Activated naive CD8-positive, alpha-beta T cell treated with anti-CD3 and anti-CD28 coated beads, Interleukin-2, amount 50 U/mL, for 16 hours (primary cell): ENCODE measurements around the gene RAPGEF2.
"Not testable (repeated sequence)": the region's sequence is repeated elsewhere in the genome, so short reads cannot be mapped to it uniquely, and the experiment has no call there.

ENCODE experiments used
- DNase-seq: peaks from one replicate; pipeline ENCODE4 v3.0.0-alpha.2; 2020; ENCODE audit warnings: low read depth, low spot score

The RAPGEF2 gene

GRCh38 chr4:159097785-159098184 is 5.1 kb upstream of the RAPGEF2 start:
- DNase-seq: no peak

GRCh38 chr4:159098482-159099127 is 4.3 kb upstream of the RAPGEF2 start:
- no peak for DNase-seq

- no peak for DNase-seq
These were observed 774 bp upstream of the RAPGEF2 start for GRCh38 chr4:159101988-159102621.

DNA sequence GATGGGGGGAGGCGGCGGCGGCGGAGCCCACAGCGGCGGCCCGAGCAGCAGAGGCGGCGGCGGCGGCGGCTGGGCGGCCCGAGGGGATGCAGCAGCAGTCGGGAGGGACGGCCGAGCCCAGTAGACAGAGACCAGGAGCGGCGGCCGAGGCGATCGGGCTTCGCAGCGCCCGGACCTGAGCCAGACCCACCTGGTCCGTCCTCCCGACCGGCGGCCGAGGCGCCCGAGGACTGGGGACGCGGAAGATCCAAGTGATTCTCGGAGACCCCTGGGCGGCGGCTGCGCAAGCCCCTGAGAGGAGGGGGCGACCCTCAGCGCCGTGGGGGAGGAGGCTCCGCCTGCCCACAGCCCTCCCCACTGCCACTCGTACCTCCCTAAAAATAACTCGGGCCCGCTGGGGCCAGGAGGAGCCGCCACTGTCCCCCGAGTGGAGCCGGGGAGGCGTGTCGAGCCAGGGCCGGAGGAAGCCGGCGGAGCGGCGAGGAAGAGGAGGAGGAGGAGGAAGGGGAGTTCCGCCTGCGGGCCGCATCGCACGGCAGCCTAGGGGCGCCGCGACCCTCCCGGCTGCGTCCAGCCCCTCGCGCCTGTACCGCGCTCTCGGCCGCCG is 608 bp downstream of the RAPGEF2 start:
- no peak for DNase-seq

- DNase-seq: no peak
These were observed 2.0 kb downstream of the RAPGEF2 start for GRCh38 chr4:159104694-159105414.

DNA sequence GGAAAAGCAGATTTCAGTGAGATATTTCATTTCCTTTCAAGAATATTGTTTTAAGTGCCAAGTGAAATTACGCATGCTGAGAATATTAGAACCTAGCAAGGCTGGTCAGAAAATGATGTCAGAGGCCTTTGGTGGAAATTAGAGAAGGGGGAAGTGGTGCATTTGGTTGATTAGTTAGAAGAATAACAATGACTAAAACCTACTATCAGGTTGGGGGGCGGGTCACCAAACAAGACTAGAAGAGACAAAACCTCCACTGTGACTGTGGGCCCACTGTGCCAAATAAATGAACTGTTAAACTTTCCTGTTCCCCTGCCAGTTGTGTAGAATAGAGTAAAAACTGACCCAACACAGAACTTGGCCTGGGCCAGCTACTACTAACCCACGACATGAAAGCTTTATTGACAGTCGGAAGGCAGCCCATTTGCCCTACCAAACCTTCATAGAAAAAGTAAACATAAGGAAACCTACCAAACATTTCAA is 2.9 kb downstream of the RAPGEF2 start:
- no peak for DNase-seq

GRCh38 chr4:159106636-159107035 is 3.8 kb downstream of the RAPGEF2 start:
- DNase-seq: no peak

- DNase-seq: no peak
These were observed 4.5 kb downstream of the RAPGEF2 start for GRCh38 chr4:159107203-159107925.

DNA sequence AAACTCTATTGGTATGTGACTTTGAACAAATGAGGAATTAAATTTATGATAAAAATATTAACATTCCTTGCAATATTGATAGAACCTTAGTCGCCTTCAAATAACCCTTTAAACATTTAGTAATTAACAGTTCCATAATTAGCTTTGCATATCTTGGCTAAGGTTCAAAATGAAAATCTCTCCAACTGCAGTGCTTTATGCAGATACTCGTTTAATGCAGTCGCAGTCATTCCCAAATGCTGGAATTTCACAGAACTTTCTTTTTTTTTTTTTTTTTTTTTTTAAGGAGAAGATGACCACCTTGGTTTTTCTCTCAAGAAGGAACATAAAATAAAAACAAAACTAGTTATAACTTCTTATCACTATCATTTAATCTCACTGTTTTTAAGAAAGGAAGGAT is 5.2 kb downstream of the RAPGEF2 start:
- DNase-seq: no peak

DNA sequence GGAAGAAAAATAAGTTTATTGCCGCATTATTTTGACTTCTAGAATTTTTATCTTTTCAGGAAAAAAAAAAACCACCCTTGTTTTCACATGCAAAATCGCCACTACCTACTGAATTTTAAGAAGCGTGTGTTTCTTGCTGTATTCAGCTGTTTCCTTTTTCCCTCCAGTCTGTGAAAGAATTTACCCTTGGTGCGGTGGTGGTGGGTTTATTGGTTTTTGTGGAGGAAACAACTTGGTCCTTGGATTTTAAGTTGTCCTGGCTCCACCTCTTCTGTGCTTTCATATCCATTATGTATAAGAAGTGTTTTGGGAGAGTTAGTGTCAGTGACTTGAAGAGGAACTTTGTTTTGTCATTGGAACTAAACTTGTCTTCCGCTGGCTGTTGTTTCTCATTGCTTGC is 8.1 kb downstream of the RAPGEF2 start:
- DNase-seq: no peak

DNA sequence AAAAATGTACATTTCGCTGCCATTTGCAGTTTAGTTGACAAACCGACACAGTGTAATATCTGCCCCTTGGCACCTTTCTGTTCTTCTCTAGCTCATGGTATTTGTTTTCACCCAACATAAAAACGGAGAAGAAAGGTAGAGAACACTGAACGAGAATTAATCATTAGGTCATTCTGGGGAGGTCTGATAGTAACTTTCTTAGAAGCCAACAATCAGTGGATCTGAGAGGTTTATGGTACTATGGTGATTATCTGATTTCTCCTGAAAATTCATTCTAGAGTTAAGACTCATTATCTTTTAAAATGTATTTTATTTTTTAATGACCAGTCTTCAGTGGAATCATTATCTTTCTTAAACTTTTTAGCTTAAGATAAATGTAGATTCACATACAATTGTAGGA is 8.5 kb downstream of the RAPGEF2 start:
- no peak for DNase-seq

DNA sequence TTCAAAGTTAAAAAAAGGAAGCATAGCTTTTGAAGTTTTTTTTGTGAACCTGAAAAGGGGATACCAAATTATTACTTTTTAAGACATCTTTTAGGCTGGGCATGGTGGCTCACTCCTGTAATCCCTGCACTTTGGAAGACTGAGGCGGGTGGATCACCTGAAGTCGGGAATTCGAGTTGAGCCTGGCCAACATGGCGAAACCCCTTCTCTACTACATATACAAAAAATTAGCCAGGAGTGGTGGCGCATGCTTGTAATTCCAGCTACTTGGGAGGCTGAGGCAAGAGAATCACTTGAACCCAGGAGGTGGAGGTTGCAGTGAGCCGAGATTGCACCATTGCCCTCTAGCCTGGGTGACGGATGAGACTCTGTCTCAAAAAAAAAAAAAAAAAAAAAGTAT is 10.5 kb downstream of the RAPGEF2 start:
- DNase-seq: not testable (repeated sequence)

DNA sequence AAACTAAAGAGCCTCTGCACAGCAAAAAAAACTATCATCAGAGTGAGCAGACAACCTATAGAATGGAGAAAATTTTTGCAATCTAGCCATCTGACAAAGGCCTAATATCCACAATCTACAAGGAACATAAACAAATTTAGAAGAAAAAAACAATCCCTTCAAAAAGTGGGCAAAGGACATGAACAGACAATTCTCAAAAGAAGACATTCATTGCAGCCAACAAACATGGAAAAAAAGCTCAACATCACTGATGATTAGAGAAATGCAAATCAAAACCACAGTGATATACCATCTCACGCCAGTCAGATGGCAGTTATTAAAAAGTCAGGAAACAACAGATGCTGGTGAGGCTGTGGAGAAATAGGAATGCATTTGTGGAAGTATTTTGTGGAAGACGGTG is 13.2 kb downstream of the RAPGEF2 start:
- DNase-seq: not testable (repeated sequence)

- not testable (repeated sequence) for DNase-seq
These were observed 13.8 kb downstream of the RAPGEF2 start for GRCh38 chr4:159116693-159117092.

DNA sequence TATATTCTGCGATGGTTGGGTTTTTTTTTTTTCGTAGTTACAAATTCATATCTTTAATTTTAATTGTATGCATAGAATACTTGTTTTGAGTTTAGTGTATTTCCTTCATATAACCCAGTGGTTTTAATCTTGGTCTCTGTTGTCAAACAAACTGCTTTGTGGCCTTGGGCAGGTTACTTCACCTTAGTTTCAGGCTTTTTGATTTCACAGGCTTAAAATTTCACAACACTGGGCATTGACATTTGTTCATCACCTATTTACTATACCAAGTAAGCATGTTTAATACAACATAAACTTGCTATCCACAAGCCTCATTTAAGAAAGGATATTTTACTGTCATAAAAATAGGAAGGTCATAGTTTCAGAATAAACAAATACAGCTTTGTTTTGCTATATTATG is 14.7 kb downstream of the RAPGEF2 start:
- no peak for DNase-seq

DNA sequence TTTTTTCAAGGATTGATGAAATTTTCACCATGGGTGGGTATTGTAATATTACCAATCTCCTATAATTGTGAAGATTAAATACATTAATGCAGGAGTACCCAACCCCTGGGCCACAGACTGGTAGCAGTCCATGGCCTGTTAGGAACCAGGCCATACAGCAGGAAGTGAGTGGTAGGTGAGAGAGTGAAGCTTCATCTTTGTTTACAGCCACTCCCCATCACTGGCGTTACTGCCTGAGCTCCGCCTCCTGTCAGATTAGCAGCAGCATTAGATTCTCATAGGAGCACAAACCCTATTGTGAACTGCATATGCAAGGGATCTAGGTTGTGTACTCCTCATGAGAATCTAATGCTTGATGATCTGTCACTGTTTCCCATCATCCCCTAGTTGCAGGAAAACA is 15.1 kb downstream of the RAPGEF2 start:
- no peak for DNase-seq

DNA sequence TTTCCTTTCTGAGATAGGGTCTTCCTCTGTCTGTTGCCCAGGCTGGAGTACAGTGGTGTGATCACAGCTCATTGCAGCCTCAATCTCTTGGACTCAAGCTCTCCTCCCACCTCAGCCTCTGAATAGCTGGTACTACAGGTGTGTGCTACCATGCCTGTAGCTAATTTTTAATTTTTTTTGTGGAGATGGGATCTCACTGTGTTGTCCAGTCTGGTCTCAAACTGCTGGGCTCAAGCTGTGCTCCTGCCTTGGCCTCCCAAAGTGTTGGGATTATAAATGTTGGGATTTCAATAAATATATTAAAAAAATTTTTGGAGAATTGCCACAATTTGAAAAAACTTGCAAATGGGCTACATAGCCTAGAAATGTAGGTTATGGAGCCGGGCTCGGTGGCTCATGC is 18.5 kb downstream of the RAPGEF2 start:
- DNase-seq: no peak

GRCh38 chr4:159126716-159127115 is 23.8 kb downstream of the RAPGEF2 start:
- DNase-seq: no peak

GRCh38 chr4:159127745-159128518 is 25.1 kb downstream of the RAPGEF2 start:
- DNase-seq: no peak

DNA sequence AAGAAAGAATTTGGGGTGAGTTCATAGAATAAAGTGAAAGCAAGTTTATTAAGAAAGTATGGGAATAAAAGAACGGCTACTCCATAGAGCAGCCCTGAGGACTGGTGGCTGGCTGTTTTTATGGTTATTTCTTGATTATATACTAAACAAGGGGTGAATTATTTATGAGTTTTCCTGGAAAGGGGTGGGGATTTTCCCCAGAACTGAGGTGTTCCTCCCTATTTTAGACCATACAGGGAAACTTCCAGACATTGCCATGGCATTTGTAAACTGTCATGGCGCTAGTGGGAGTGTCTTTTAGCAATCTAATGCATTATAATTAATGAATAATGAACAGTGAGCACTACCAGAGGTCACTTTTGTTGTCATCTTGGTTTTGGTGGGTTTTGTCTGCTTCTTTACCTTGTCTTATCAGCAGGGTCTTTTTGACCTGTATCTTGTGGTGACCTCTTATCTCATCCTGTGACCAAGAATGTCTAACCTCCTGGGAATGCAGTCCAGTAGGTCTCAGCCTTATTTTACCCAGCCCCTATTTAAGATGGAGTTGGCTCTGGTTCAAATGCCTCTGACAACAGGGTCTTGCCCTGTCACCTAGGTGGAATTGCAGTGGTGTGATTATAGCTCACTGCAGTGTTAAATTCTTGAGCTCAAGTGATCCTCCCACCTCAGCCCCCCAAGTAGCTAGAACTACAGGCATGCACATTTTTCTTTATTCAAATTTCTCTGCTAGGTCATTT is 27.1 kb downstream of the RAPGEF2 start:
- no peak for DNase-seq
